ENCODE measurements around the gene DCUN1D1. TPM values are rescaled to one million over a fixed set of nuclear protein-coding genes. Genes with fewer than 3 reads are reported as not detected.

The DCUN1D1 gene
- total and polyA plus RNA-seq, 10 of the 15 experiments (the other 5 are each of a cell fraction or from before 2014, with no cell fraction given), result 19.8 to 47.4 (median 30.8) TPM

DNA sequence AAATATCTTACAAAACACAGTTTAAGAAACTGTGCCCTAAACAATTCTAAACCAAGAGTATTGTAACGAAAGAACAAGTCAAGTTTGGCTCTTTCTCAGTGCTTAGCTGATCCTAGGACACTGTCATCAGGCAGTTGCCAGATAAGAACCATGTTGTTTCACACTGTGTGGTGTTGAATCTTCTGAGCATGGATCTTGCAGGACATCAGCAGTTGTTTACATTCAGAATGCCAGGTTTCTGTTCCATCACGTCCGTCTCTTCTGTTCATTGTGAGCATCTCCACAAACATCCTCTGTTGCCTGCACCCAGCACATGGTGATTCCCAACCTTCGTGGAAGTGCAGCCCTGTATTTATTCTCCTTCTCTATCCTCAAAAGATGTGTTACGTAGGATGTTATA lies 67.9 kb downstream of the DCUN1D1 start:
- 88% methylated on average over 5 of the region's 5 CpGs for WGBS (ENCODE audit: insufficient coverage, insufficient replicate concordance, low lambda C conversion rate, missing lambda C conversion rate)
- intact Hi-C loops (cut with micrococcal nuclease; ENCODE audit: unreplicated experiment) (loop anchor here (5.0 kb wide), 1 partner anchor 185 kb away; the partner anchor contains the start of gene MCCC1), in situ Hi-C loops (cut with MboI) (no loop called here)
- H2AFZ ChIP-seq (ENCODE audit: control insufficient read depth, low read depth, low read length), result no peak overlapping the region
- BruUV-seq (replicated peaks), result no TSS peak
- no peak overlapping the region for H3K9ac ChIP-seq (ENCODE audit: control insufficient read depth, insufficient read depth, low read length)
- no peak for DNase-seq (ENCODE audit: low read depth, low spot score)
- H3K4me3 ChIP-seq, result no peak overlapping the region
- no peaks in the 10 kb centered on the region for H4K20me1 ChIP-seq (ENCODE audit: control insufficient read depth, insufficient read depth)
- ChIA-PET CTCF (interaction anchor here (1.0 to 1.9 kb wide), 3 partner anchors 41 to 199 kb away, joined by 3 to 10 read pairs (median 7); no protein-coding TSS in a partner anchor), RAD21 (ENCODE audit: unreplicated experiment) (interaction anchor here (0.6 to 1.2 kb wide), 3 partner anchors 13 to 199 kb away, joined by 3 to 4 read pairs (median 3); no protein-coding TSS in a partner anchor), SMC1A (ENCODE audit: uncharacterized antibody, unreplicated experiment) (interaction anchor here (1.2 to 3.6 kb wide), 10 partner anchors 9 to 210 kb away, joined by 3 to 17 read pairs (median 4); no protein-coding TSS in a partner anchor), POLR2A (interaction anchor here (0.8 to 1.0 kb wide), 2 partner anchors 118 to 196 kb away, joined by 3 read pairs; no protein-coding TSS in a partner anchor)
- H3K36me3 ChIP-seq (ENCODE audit: control insufficient read depth in 2 of 2, insufficient read depth in 2 of 2, low read length in 1 of 2), result peaks cover 0 to 10% of the 10 kb centered on the region in 2 experiments; a peak in 2 of 4 replicates
- H3K79me2 ChIP-seq (ENCODE audit: control insufficient read depth, insufficient read depth, low read length), result no peaks in the 10 kb centered on the region
- no peaks in the 10 kb centered on the region for H3K9me3 ChIP-seq (replicated peaks; ENCODE audit: control insufficient read depth, insufficient read depth, low read length)
- no peaks in the 10 kb centered on the region for H3K27me3 ChIP-seq (replicated peaks in 1 of 2; ENCODE audit: control insufficient read depth in 2 of 2, insufficient read depth in 2 of 2, low read length in 1 of 2)
- peaks cover 15% of the 10 kb centered on the region for H3K4me1 ChIP-seq (ENCODE audit: control insufficient read depth, insufficient read depth, low read length)
- no peak for ATAC-seq
- no peak overlapping the region for H3K4me2 ChIP-seq (ENCODE audit: control insufficient read depth, insufficient read depth)
- no peak overlapping the region for H3K27ac ChIP-seq (ENCODE audit: control insufficient read depth, insufficient read depth)
- no peak for FAIRE-seq
- TF ChIP-seq SRF (IDR thresholded peaks at IDR 0.05; ENCODE audit: low read depth in 2 of 2, low read length in 2 of 2) (no peak), SP1 (IDR thresholded peaks at IDR 0.05; ENCODE audit: low read depth, low read length) (no peak), EED (IDR thresholded peaks at IDR 0.05; ENCODE audit: low read depth) (no peak), CBX5 (IDR thresholded peaks at IDR 0.05; ENCODE audit: low read depth) (no peak), RB1 (IDR thresholded peaks at IDR 0.05; ENCODE audit: borderline replicate concordance) (no peak), SMAD1 (IDR thresholded peaks at IDR 0.05; ENCODE audit: low read depth, partially characterized antibody) (no peak), PML (IDR thresholded peaks at IDR 0.05; ENCODE audit: low read length) (no peak), ZSCAN29 (IDR thresholded peaks at IDR 0.05) (no peak), SMARCA5 (IDR thresholded peaks at IDR 0.05) (no peak), ZNF207 (IDR thresholded peaks at IDR 0.05; ENCODE audit: borderline replicate concordance) (no peak)
- TF ChIP-seq, protein P1, sequence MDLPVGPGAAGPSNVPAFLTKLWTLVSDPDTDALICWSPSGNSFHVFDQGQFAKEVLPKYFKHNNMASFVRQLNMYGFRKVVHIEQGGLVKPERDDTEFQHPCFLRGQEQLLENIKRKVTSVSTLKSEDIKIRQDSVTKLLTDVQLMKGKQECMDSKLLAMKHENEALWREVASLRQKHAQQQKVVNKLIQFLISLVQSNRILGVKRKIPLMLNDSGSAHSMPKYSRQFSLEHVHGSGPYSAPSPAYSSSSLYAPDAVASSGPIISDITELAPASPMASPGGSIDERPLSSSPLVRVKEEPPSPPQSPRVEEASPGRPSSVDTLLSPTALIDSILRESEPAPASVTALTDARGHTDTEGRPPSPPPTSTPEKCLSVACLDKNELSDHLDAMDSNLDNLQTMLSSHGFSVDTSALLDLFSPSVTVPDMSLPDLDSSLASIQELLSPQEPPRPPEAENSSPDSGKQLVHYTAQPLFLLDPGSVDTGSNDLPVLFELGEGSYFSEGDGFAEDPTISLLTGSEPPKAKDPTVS (IDR thresholded peaks at IDR 0.05; ENCODE audit: low read depth, low read length), result no peak
- TF ChIP-seq, protein P2, sequence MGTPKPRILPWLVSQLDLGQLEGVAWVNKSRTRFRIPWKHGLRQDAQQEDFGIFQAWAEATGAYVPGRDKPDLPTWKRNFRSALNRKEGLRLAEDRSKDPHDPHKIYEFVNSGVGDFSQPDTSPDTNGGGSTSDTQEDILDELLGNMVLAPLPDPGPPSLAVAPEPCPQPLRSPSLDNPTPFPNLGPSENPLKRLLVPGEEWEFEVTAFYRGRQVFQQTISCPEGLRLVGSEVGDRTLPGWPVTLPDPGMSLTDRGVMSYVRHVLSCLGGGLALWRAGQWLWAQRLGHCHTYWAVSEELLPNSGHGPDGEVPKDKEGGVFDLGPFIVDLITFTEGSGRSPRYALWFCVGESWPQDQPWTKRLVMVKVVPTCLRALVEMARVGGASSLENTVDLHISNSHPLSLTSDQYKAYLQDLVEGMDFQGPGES (IDR thresholded peaks at IDR 0.05), result no peak
- TF ChIP-seq, protein P3, sequence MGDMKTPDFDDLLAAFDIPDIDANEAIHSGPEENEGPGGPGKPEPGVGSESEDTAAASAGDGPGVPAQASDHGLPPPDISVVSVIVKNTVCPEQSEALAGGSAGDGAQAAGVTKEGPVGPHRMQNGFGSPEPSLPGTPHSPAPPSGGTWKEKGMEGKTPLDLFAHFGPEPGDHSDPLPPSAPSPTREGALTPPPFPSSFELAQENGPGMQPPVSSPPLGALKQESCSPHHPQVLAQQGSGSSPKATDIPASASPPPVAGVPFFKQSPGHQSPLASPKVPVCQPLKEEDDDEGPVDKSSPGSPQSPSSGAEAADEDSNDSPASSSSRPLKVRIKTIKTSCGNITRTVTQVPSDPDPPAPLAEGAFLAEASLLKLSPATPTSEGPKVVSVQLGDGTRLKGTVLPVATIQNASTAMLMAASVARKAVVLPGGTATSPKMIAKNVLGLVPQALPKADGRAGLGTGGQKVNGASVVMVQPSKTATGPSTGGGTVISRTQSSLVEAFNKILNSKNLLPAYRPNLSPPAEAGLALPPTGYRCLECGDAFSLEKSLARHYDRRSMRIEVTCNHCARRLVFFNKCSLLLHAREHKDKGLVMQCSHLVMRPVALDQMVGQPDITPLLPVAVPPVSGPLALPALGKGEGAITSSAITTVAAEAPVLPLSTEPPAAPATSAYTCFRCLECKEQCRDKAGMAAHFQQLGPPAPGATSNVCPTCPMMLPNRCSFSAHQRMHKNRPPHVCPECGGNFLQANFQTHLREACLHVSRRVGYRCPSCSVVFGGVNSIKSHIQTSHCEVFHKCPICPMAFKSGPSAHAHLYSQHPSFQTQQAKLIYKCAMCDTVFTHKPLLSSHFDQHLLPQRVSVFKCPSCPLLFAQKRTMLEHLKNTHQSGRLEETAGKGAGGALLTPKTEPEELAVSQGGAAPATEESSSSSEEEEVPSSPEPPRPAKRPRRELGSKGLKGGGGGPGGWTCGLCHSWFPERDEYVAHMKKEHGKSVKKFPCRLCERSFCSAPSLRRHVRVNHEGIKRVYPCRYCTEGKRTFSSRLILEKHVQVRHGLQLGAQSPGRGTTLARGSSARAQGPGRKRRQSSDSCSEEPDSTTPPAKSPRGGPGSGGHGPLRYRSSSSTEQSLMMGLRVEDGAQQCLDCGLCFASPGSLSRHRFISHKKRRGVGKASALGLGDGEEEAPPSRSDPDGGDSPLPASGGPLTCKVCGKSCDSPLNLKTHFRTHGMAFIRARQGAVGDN (IDR thresholded peaks at IDR 0.05), result no peak
- TF ChIP-seq, protein P4, sequence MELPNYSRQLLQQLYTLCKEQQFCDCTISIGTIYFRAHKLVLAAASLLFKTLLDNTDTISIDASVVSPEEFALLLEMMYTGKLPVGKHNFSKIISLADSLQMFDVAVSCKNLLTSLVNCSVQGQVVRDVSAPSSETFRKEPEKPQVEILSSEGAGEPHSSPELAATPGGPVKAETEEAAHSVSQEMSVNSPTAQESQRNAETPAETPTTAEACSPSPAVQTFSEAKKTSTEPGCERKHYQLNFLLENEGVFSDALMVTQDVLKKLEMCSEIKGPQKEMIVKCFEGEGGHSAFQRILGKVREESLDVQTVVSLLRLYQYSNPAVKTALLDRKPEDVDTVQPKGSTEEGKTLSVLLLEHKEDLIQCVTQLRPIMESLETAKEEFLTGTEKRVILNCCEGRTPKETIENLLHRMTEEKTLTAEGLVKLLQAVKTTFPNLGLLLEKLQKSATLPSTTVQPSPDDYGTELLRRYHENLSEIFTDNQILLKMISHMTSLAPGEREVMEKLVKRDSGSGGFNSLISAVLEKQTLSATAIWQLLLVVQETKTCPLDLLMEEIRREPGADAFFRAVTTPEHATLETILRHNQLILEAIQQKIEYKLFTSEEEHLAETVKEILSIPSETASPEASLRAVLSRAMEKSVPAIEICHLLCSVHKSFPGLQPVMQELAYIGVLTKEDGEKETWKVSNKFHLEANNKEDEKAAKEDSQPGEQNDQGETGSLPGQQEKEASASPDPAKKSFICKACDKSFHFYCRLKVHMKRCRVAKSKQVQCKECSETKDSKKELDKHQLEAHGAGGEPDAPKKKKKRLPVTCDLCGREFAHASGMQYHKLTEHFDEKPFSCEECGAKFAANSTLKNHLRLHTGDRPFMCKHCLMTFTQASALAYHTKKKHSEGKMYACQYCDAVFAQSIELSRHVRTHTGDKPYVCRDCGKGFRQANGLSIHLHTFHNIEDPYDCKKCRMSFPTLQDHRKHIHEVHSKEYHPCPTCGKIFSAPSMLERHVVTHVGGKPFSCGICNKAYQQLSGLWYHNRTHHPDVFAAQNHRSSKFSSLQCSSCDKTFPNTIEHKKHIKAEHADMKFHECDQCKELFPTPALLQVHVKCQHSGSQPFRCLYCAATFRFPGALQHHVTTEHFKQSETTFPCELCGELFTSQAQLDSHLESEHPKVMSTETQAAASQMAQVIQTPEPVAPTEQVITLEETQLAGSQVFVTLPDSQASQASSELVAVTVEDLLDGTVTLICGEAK (IDR thresholded peaks at IDR 0.05; ENCODE audit: borderline replicate concordance), result no peak
